Left hindlimb (tissue), 1 donor: ENCODE results near the gene TSTD1.
"Not testable (repeated sequence)": the region's sequence is repeated elsewhere in the genome, so short reads cannot be mapped to it uniquely, and the experiment has no call there.

Experiments used
- DNase-seq: peaks from one replicate; pipeline ENCODE4 v3.0.0-alpha.2; 2018

Gene TSTD1

GRCh38 chr1:161068306-161069234, 29.8 kb upstream of the TSTD1 start:
- no peak for DNase-seq

- no peak for DNase-seq
These were observed 27.9 kb upstream of the TSTD1 start for GRCh38 chr1:161066694-161067093.

GRCh38 chr1:161065681-161066080, 26.9 kb upstream of the TSTD1 start:
- not testable (repeated sequence) for DNase-seq

GRCh38 chr1:161063936-161064335, 25.2 kb upstream of the TSTD1 start:
- DNase-seq = not testable (repeated sequence)

GRCh38 chr1:161061419-161061818, 22.7 kb upstream of the TSTD1 start:
- DNase-seq = no peak

GRCh38 chr1:161059293-161059692, 20.5 kb upstream of the TSTD1 start:
- DNase-seq = no peak

- no peak for DNase-seq
These were observed 16.0 kb upstream of the TSTD1 start for GRCh38 chr1:161054805-161055204.

- DNase-seq = no peak
These were observed 15.5 kb upstream of the TSTD1 start for GRCh38 chr1:161054232-161054631.

GRCh38 chr1:161052899-161053298, 14.1 kb upstream of the TSTD1 start:
- DNase-seq = no peak

GRCh38 chr1:161051219-161051618, 12.5 kb upstream of the TSTD1 start:
- no peak for DNase-seq

- DNase-seq = no peak
These were observed 10.4 kb upstream of the TSTD1 start for GRCh38 chr1:161048949-161049722.

- no peak for DNase-seq
These were observed 9.0 kb upstream of the TSTD1 start for GRCh38 chr1:161047436-161048420.

- no peak for DNase-seq
These were observed 8.0 kb upstream of the TSTD1 start for GRCh38 chr1:161046605-161047228.

GRCh38 chr1:161045736-161046604, 7.2 kb upstream of the TSTD1 start, which contains the start of gene USF1:
Gene USF1 (minus strand): TSS chr1:161045977. CDS start chr1:161043275, 2,702 bp downstream.
- peak; percentile 97 for DNase-seq

GRCh38 chr1:161044908-161045735, 6.4 kb upstream of the TSTD1 start:
- peak; percentile 73 for DNase-seq

GRCh38 chr1:161044535-161044907, 5.8 kb upstream of the TSTD1 start:
- DNase-seq = no peak

- no peak for DNase-seq
These were observed 782 bp upstream of the TSTD1 start for GRCh38 chr1:161039546-161039945.

GRCh38 chr1:161039154-161039545, 386 bp upstream of the TSTD1 start:
- DNase-seq = no peak

GRCh38 chr1:161037661-161038522, 872 bp downstream of the TSTD1 start:
- DNase-seq = no peak
